Measurements from ENCODE around the gene FOXN3. TPM values are rescaled to one million over a fixed set of nuclear protein-coding genes. Genes with fewer than 3 reads are reported as not detected.

FOXN3 gene
- total RNA-seq, 6 experiments from 2014 or later, result 31.9 to 43.4 (median 37.9) TPM

DNA sequence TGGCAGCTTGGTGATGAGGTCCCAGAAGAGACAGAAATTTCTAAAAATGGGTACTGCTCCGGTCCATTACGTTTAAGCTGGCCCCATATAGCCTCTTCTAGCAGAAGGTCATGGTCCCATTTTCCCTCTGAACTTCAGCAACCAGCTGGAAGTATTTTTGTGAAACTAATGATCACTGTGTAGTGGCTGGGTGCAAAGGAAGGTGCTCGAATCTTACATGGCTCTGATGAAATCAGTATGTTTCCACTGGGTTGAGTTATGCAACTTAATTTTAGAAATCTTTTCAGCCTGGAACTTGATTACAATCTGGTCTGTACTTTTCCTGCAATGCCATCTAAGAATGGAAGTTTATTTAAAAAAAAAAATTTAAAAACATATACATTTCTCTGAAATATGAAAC lies 228.5 kb downstream of the FOXN3 start:
- Mint-ChIP-seq H3K27ac (no peak overlapping the region), H3K4me3 (no peak overlapping the region), H3K27me3 (ENCODE audit: insufficient read depth) (peaks cover 3% of the 10 kb centered on the region; the same call in 1 of the 2 replicates), H3K36me3 (ENCODE audit: low read depth) (0 out of 2 replicates have a peak, but pooled peaks cover 4% of the 10 kb centered on the region), H3K9me3 (no peaks in the 10 kb centered on the region), H3K4me1 (ENCODE audit: low read depth) (peaks cover 19% of the 10 kb centered on the region)
- DNase-seq, result no peak
- TF ChIP-seq, protein P1, sequence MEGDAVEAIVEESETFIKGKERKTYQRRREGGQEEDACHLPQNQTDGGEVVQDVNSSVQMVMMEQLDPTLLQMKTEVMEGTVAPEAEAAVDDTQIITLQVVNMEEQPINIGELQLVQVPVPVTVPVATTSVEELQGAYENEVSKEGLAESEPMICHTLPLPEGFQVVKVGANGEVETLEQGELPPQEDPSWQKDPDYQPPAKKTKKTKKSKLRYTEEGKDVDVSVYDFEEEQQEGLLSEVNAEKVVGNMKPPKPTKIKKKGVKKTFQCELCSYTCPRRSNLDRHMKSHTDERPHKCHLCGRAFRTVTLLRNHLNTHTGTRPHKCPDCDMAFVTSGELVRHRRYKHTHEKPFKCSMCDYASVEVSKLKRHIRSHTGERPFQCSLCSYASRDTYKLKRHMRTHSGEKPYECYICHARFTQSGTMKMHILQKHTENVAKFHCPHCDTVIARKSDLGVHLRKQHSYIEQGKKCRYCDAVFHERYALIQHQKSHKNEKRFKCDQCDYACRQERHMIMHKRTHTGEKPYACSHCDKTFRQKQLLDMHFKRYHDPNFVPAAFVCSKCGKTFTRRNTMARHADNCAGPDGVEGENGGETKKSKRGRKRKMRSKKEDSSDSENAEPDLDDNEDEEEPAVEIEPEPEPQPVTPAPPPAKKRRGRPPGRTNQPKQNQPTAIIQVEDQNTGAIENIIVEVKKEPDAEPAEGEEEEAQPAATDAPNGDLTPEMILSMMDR (IDR thresholded peaks at IDR 0.05), result no peak

DNA sequence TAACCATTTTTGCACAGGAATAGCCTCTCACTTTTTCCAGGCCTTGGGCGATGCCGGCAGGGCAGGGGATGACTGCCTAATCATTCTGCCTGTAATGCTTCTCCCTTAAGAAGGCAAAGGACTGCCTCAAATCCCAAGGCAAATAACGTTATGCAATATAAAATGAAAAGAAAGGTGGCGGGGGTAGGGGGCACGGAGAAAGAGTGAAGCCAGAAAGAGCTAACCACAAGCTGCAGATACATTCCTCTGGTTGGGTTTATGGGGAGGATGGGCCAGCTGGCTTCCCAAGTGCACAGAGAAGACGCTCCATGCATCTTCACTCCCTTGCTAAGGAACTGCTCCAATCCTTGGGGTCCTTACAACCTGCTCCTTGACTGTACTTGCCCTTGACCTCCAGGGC lies 229.5 kb downstream of the FOXN3 start:
- DNase-seq, result no peak
- no peaks in the 10 kb centered on the region for H3K9me3 Mint-ChIP-seq
- no peak overlapping the region for H3K4me3 Mint-ChIP-seq
- H3K36me3 Mint-ChIP-seq (ENCODE audit: low read depth), result 0 out of 2 replicates have a peak, but pooled peaks cover 4% of the 10 kb centered on the region
- TF ChIP-seq, protein P1 (IDR thresholded peaks at IDR 0.05), result no peak
- peaks cover 19% of the 10 kb centered on the region for H3K4me1 Mint-ChIP-seq (ENCODE audit: low read depth)
- no peak overlapping the region for H3K27ac Mint-ChIP-seq
- H3K27me3 Mint-ChIP-seq (ENCODE audit: insufficient read depth), result no peaks in the 10 kb centered on the region; the same call in 1 of the 2 replicates

GRCh38 chr14:89186856-89187376 lies 230.1 kb downstream of the FOXN3 start:
- H3K9me3 Mint-ChIP-seq, result no peaks in the 10 kb centered on the region
- H3K27me3 Mint-ChIP-seq (ENCODE audit: insufficient read depth), result no peaks in the 10 kb centered on the region; the same call in 1 of the 2 replicates
- 0 out of 2 replicates have a peak, but pooled peaks cover 4% of the 10 kb centered on the region for H3K36me3 Mint-ChIP-seq (ENCODE audit: low read depth)
- no peak for DNase-seq
- H3K4me1 Mint-ChIP-seq (ENCODE audit: low read depth), result peaks cover 19% of the 10 kb centered on the region
- TF ChIP-seq, protein P1 (IDR thresholded peaks at IDR 0.05), result no peak
- H3K27ac Mint-ChIP-seq, result peak overlapping the region; percentile 78; the same call in 1 of the 2 replicates
- no peak overlapping the region for H3K4me3 Mint-ChIP-seq

DNA sequence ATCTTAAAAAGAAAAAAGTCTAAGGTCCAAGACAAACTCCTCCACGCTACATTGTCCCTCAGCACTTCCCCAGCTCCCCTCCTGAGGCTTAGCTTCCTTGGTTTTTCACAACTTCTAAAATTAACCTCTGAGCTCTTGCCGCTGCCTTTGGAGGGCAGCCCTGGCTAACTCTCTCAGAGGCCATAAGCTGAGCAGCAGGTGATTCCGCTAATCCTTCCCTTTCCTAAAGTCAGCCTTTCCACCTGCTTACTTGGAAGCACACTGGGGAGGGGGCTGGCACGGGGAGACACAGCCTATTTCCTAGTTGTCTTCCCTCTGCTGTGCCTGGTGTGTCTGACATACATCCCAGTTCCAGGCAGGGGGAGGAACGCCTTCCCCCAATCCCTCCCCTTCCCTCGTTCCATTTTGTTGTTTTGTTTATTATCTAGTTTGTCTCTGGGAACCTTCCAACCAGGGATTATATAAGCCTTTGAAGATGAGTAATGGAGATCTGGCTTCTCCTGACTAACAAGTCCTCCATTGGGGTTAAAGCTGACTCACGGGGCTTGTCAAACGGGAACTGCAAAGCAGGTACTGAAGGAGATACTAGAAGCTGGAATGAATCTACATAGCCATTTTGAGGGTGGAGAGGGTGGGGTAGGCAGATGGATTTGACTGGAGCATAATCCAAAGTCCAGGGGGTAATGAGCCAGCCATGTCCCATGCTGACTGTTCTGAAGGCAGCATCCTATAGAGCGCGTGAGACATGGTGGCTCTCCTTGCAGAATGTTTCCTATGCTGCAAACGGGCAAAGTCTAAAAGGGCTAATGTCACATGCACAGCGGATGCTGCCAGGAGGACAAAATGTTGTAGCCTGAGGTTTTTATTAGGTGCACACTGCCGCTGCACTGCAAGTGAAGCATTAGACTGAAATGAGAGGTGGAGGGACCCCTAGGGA lies 230.8 kb downstream of the FOXN3 start:
- peak overlapping the region; percentile 78 for H3K27ac Mint-ChIP-seq
- H3K4me3 Mint-ChIP-seq, result no peak overlapping the region; the same call in 1 of the 2 replicates
- H3K27me3 Mint-ChIP-seq (ENCODE audit: insufficient read depth), result no peaks in the 10 kb centered on the region; the same call in 1 of the 2 replicates
- TF ChIP-seq, protein P1 (IDR thresholded peaks at IDR 0.05), result no peak
- peak; percentile 89 for DNase-seq
- 0 out of 2 replicates have a peak, but pooled peaks cover 4% of the 10 kb centered on the region for H3K36me3 Mint-ChIP-seq (ENCODE audit: low read depth)
- H3K4me1 Mint-ChIP-seq (ENCODE audit: low read depth), result peaks cover 19% of the 10 kb centered on the region
- H3K9me3 Mint-ChIP-seq, result no peaks in the 10 kb centered on the region

GRCh38 chr14:89184952-89185351 lies 232.1 kb downstream of the FOXN3 start:
- TF ChIP-seq, protein P1 (IDR thresholded peaks at IDR 0.05), result no peak
- Mint-ChIP-seq H3K4me1 (ENCODE audit: low read depth) (peaks cover 19% of the 10 kb centered on the region), H3K27me3 (ENCODE audit: insufficient read depth) (peaks cover 2% of the 10 kb centered on the region; the same call in 1 of the 2 replicates), H3K36me3 (ENCODE audit: low read depth) (peaks cover 4% of the 10 kb centered on the region), H3K4me3 (no peak overlapping the region), H3K9me3 (no peaks in the 10 kb centered on the region), H3K27ac (no peak overlapping the region)
- no peak for DNase-seq

Data from HFFc6 (cell line).